Naive thymus-derived CD4-positive, alpha-beta T cell (primary cell): Measurements from ENCODE around the gene KCTD7. TPM values are rescaled to one million over a fixed set of nuclear protein-coding genes. Genes with fewer than 3 reads are reported as not detected.
A peak's percentile ranks its signal among the peaks of the same experiment; 100 is the strongest.
"Not testable (repeated sequence)": the region's sequence is repeated elsewhere in the genome, so short reads cannot be mapped to it uniquely, and the experiment has no call there.

Experiments used
- ATAC-seq: fragments of 150-1000 bp; cut with Tn5 transposase; 2 replicates; pipeline ENCODE4 v1.10.0; 2021; ENCODE audit warnings: mild to moderate bottlenecking, moderate library complexity
- CTCF ChIA-PET: fragments of 350-600 bp; sonication (Branson Sonifier 250); formaldehyde crosslinking; loops from one replicate; lab custom pipeline; 2021; ENCODE audit warnings: antibody characterized with exemption; lab: Charles Lee
- POLR2A ChIA-PET: fragments of 350-600 bp; sonication (Branson Sonifier 250); formaldehyde crosslinking; loops from one replicate; lab custom pipeline; 2021; ENCODE audit warnings: antibody characterized with exemption, inconsistent platforms; lab: Charles Lee
- DNase-seq, 9 donors: peaks; one replicate each; pipeline versions ENCODE4 v3.0.0 to v3.0.0-alpha.2; 2020 to 2022; ENCODE audit warnings: mixed read lengths in 1 of 9
- H3K27ac ChIP-seq: one replicate; pipeline ENCODE4 v1.7.0; 2013; ENCODE audit warnings: mild to moderate bottlenecking, low read depth, low read length, moderate library complexity
- H3K27me3 ChIP-seq, 2 donors: one replicate each; pipeline ENCODE4 v1.7.0; 2013; ENCODE audit warnings: low read length in 2 of 2, mild to moderate bottlenecking in 2 of 2, moderate library complexity in 2 of 2; ENCODE audit not compliant: control insufficient read depth in 2 of 2, insufficient read depth in 2 of 2
- H3K36me3 ChIP-seq, 3 experiments: 1 replicate in 2 of 3; 2 replicates in 1 of 3; pipeline ENCODE4 v1.7.0; 2013; ENCODE audit warnings: low read length in 3 of 3, mild to moderate bottlenecking in 3 of 3, moderate library complexity in 1 of 3; ENCODE audit not compliant: insufficient read depth in 3 of 3, control insufficient read depth in 2 of 3
- H3K4me1 ChIP-seq, 2 donors: one replicate each; pipeline ENCODE4 v1.7.0; 2013; ENCODE audit warnings: low read length in 2 of 2, mild to moderate bottlenecking in 2 of 2, moderate library complexity in 1 of 2; ENCODE audit not compliant: control insufficient read depth in 2 of 2, insufficient read depth in 2 of 2
- H3K4me3 ChIP-seq: 2 replicates; pipeline ENCODE4 v1.7.0; 2013; ENCODE audit warnings: mild to moderate bottlenecking, low read length
- H3K9me3 ChIP-seq, 3 experiments: 1 replicate in 2 of 3; 2 replicates in 1 of 3; pipeline ENCODE4 v1.7.0; 2013; ENCODE audit warnings: low read length in 3 of 3; ENCODE audit not compliant: control insufficient read depth in 2 of 3
- H3K27ac Mint-ChIP-seq, 9 donors: one replicate each; pipeline ENCODE4 v1.8.0; 2020 to 2022; ENCODE audit warnings: mixed read lengths in 9 of 9, mild to moderate bottlenecking in 8 of 9, moderate library complexity in 5 of 9, inconsistent platforms in 2 of 9
- H3K27me3 Mint-ChIP-seq, 5 donors: one replicate each; pipeline ENCODE4 v1.8.0; 2021 to 2022; ENCODE audit warnings: mixed read lengths in 5 of 5, mild to moderate bottlenecking in 1 of 5
- H3K36me3 Mint-ChIP-seq, 5 donors: one replicate each; pipeline ENCODE4 v1.8.0; 2020 to 2022; ENCODE audit warnings: mixed read lengths in 5 of 5, mild to moderate bottlenecking in 3 of 5, inconsistent platforms in 1 of 5
- H3K4me1 Mint-ChIP-seq, 7 donors: one replicate each; pipeline ENCODE4 v1.8.0; 2020 to 2022; ENCODE audit warnings: mixed read lengths in 7 of 7, mild to moderate bottlenecking in 3 of 7, inconsistent platforms in 1 of 7
- H3K4me3 Mint-ChIP-seq, 10 donors: one replicate each; pipeline ENCODE4 v1.8.0; 2020 to 2022; ENCODE audit warnings: mild to moderate bottlenecking in 10 of 10, mixed read lengths in 10 of 10, moderate library complexity in 6 of 10, inconsistent platforms in 2 of 10
- H3K9me3 Mint-ChIP-seq, 11 donors: one replicate each; pipeline ENCODE4 v1.8.0; 2020 to 2022; ENCODE audit warnings: mixed read lengths in 11 of 11, mild to moderate bottlenecking in 4 of 11, inconsistent platforms in 1 of 11, moderate library complexity in 1 of 11
- intact Hi-C, 2 donors: fragments of 100-400 bp; cut with micrococcal nuclease; formaldehyde crosslinking; loops; one replicate each; pipeline ENCODE4 v1.15.1; 2023
- polyA plus RNA-seq, 2 donors: library from polyadenylated mRNA; unstranded; fragments of 300-500 nt; fragmentation: Illumina TruSeq; gene quantifications; one replicate each; pipeline ENCODE4 v1.2.3, GENCODE V29; 2021
- total RNA-seq, 6 experiments: library from RNA in 5 of 6; stranded (reverse) in 5 of 6; gene quantifications; 1 replicate in 5 of 6; 2 replicates in 1 of 6; pipeline ENCODE4 v1.2.3 and lab custom pipeline; 2021 to 2026

The KCTD7 gene
- total and polyA plus RNA-seq, 7 experiments from 2014 or later: 10.4 to 43.6 (median 27.0) TPM

- ChIA-PET CTCF (no interaction called here), POLR2A (interaction anchor here (0.6 kb wide), 1 partner anchor 24 kb away, joined by 3 read pairs; no protein-coding TSS in a partner anchor)
- peaks cover 0 to 12% (median 6%) of the 10 kb centered on the region in 7 donors for H3K4me1 Mint-ChIP-seq
- Histone ChIP-seq H3K4me1 (no peaks in the 10 kb centered on the region), H3K4me3 (no peak overlapping the region), H3K9me3 (no peaks in the 10 kb centered on the region), H3K36me3 (peaks cover 0 to 6% (median 0%) of the 10 kb centered on the region in 3 experiments), H3K27ac (no peak overlapping the region), H3K27me3 (no peaks in the 10 kb centered on the region)
- H3K27ac Mint-ChIP-seq: peak overlapping the region in 1 of 9 donors; percentile 21
- no peak overlapping the region for H3K4me3 Mint-ChIP-seq
- no peaks in the 10 kb centered on the region for H3K27me3 Mint-ChIP-seq
- ATAC-seq: no peak
- no peak for DNase-seq
- H3K36me3 Mint-ChIP-seq: peaks cover 0 to 5% (median 0%) of the 10 kb centered on the region in 5 donors
- intact Hi-C loops: no loop called here
- H3K9me3 Mint-ChIP-seq: no peaks in the 10 kb centered on the region
Observed at GRCh38 chr7:66669496-66669895, 40.8 kb downstream of the KCTD7 start.

GRCh38 chr7:66671034-66671433, 42.4 kb downstream of the KCTD7 start:
- ChIA-PET POLR2A (interaction anchor here (0.6 to 0.8 kb wide), 3 partner anchors 17 to 174 kb away, joined by 3 to 4 read pairs (median 3); no protein-coding TSS in a partner anchor), CTCF (no interaction called here)
- no peak overlapping the region for H3K27ac Mint-ChIP-seq
- intact Hi-C loops: no loop called here
- H3K36me3 Mint-ChIP-seq: peaks cover 0 to 5% (median 0%) of the 10 kb centered on the region in 5 donors
- H3K27ac ChIP-seq: no peak overlapping the region
- no peaks in the 10 kb centered on the region for H3K9me3 Mint-ChIP-seq
- H3K27me3 ChIP-seq: no peaks in the 10 kb centered on the region
- H3K4me1 ChIP-seq: no peaks in the 10 kb centered on the region
- peaks cover 0 to 2% (median 0%) of the 10 kb centered on the region in 3 experiments for H3K36me3 ChIP-seq
- H3K4me3 Mint-ChIP-seq: no peak overlapping the region
- H3K9me3 ChIP-seq: no peaks in the 10 kb centered on the region
- H3K4me3 ChIP-seq: no peak overlapping the region
- ATAC-seq (no peak), DNase-seq (no peak)
- no peaks in the 10 kb centered on the region for H3K27me3 Mint-ChIP-seq
- H3K4me1 Mint-ChIP-seq: peaks cover 0 to 13% (median 3%) of the 10 kb centered on the region in 7 donors

- H3K27me3 ChIP-seq, H3K36me3 Mint-ChIP-seq, H3K27me3 Mint-ChIP-seq, H3K27ac Mint-ChIP-seq, H3K9me3 Mint-ChIP-seq, H3K9me3 ChIP-seq, H3K4me3 Mint-ChIP-seq, CTCF ChIA-PET, H3K4me3 ChIP-seq, POLR2A ChIA-PET, ATAC-seq, intact Hi-C loops, H3K36me3 ChIP-seq, H3K27ac ChIP-seq, DNase-seq, H3K4me1 ChIP-seq: not testable (repeated sequence)
- peaks cover 0 to 13% (median 3%) of the 10 kb centered on the region in 7 donors for H3K4me1 Mint-ChIP-seq
Observed at GRCh38 chr7:66671486-66671885, 42.8 kb downstream of the KCTD7 start.

GRCh38 chr7:66672432-66673123, 43.9 kb downstream of the KCTD7 start:
- H3K4me3 Mint-ChIP-seq, H3K4me3 ChIP-seq, H3K9me3 Mint-ChIP-seq, H3K36me3 ChIP-seq, H3K36me3 Mint-ChIP-seq, H3K27me3 Mint-ChIP-seq, DNase-seq, H3K27me3 ChIP-seq, H3K27ac Mint-ChIP-seq, H3K27ac ChIP-seq, H3K4me1 ChIP-seq, H3K9me3 ChIP-seq, CTCF ChIA-PET, intact Hi-C loops, POLR2A ChIA-PET, ATAC-seq: not testable (repeated sequence)
- H3K4me1 Mint-ChIP-seq: peaks cover 0 to 13% (median 4%) of the 10 kb centered on the region in 7 donors

GRCh38 chr7:66673124-66673640, 44.5 kb downstream of the KCTD7 start:
- H3K4me1 Mint-ChIP-seq: peaks cover 0 to 13% (median 4%) of the 10 kb centered on the region in 7 donors
- H3K4me3 ChIP-seq, H3K27ac ChIP-seq, intact Hi-C loops, H3K36me3 ChIP-seq, H3K9me3 ChIP-seq, POLR2A ChIA-PET, H3K27me3 Mint-ChIP-seq, CTCF ChIA-PET, H3K4me3 Mint-ChIP-seq, H3K27me3 ChIP-seq, H3K4me1 ChIP-seq, H3K9me3 Mint-ChIP-seq, H3K27ac Mint-ChIP-seq, DNase-seq, H3K36me3 Mint-ChIP-seq: not testable (repeated sequence)
- peak; percentile 36 for ATAC-seq

GRCh38 chr7:66679633-66680244, 51.1 kb downstream of the KCTD7 start:
- H3K36me3 ChIP-seq: peaks cover 0 to 5% (median 0%) of the 10 kb centered on the region in 3 experiments
- no peaks in the 10 kb centered on the region for H3K27me3 ChIP-seq
- H3K27ac ChIP-seq: peak overlapping the region; percentile 95
- ATAC-seq (no peak), DNase-seq (no peak)
- H3K27ac Mint-ChIP-seq: peak overlapping the region; percentile 2 to 98 (median 90)
- H3K4me1 ChIP-seq: peaks cover 5 to 11% of the 10 kb centered on the region in 2 donors
- POLR2A ChIA-PET: interaction anchor here (0.5 to 2.5 kb wide), 3 partner anchors 26 to 318 kb away, joined by 3 to 11 read pairs (median 4); no protein-coding TSS in a partner anchor
- peak overlapping the region in 2 of 10 donors; percentile 17 to 51 for H3K4me3 Mint-ChIP-seq
- no peak overlapping the region for H3K4me3 ChIP-seq
- intact Hi-C loops: loop anchor here (5.0 to 10.0 kb wide), 2 partner anchors 115 to 807 kb away; partner anchors contain the start of gene VKORC1L1 (in 1 of the 2)
- H3K27me3 Mint-ChIP-seq: no peaks in the 10 kb centered on the region
- H3K4me1 Mint-ChIP-seq: peaks cover 13 to 50% (median 26%) of the 10 kb centered on the region in 7 donors
- peaks cover 0 to 5% (median 0%) of the 10 kb centered on the region in 5 donors for H3K36me3 Mint-ChIP-seq
- CTCF ChIA-PET: no interaction called here
- H3K9me3 Mint-ChIP-seq: no peaks in the 10 kb centered on the region
- no peaks in the 10 kb centered on the region for H3K9me3 ChIP-seq
